ENCODE results near the gene ITPA. TPM values are rescaled to one million over a fixed set of nuclear protein-coding genes. Genes with fewer than 3 reads are reported as not detected.

ITPA gene
- total and polyA plus RNA-seq, 2 of the 13 experiments (the other 11 are each of a cell fraction or from before 2014, with no cell fraction given) = 60.1 to 103 TPM

GRCh38 chr20:3209257-3209945 lies at the start of gene ITPA (continued):
- peak; percentile 94 for TF ChIP-seq GATAD1 (CRISPR knock-in tag; IDR thresholded peaks at IDR 0.05)
- TF ChIP-seq TERF1 (CRISPR knock-in tag; IDR thresholded peaks at IDR 0.05) = no peak
- peak; percentile 62 for TF ChIP-seq ZNF609 (CRISPR knock-in tag; IDR thresholded peaks at IDR 0.05; ENCODE audit: borderline replicate concordance)
- TF ChIP-seq ZBTB46 (CRISPR knock-in tag; IDR thresholded peaks at IDR 0.05; ENCODE audit: borderline replicate concordance) = 0 out of 2 replicates have a peak, but pooled peaks have one; percentile 76
- TF ChIP-seq ZBTB38 (CRISPR knock-in tag; IDR thresholded peaks at IDR 0.05) = peak; percentile 74; the same call in 1 of the 2 replicates
- TF ChIP-seq ARHGAP35 (CRISPR knock-in tag; IDR thresholded peaks at IDR 0.05; ENCODE audit: borderline replicate concordance) = peak; percentile 68; the same call in 1 of the 2 replicates
- TF ChIP-seq EHMT2 (IDR thresholded peaks at IDR 0.05; ENCODE audit: borderline replicate concordance, low read depth, low read length) = no peak
- TF ChIP-seq ZNF354B (CRISPR knock-in tag; IDR thresholded peaks at IDR 0.05) = peak; percentile 84; the same call in 1 of the 2 replicates
- TF ChIP-seq ZNF570 (CRISPR knock-in tag; IDR thresholded peaks at IDR 0.05; ENCODE audit: borderline replicate concordance) = no peak
- no peak for TF ChIP-seq ZNF781 (CRISPR knock-in tag; IDR thresholded peaks at IDR 0.05; ENCODE audit: borderline replicate concordance, not compliant biosample characterization)
- no peak for TF ChIP-seq ATM (IDR thresholded peaks at IDR 0.05; ENCODE audit: borderline replicate concordance)
- no peak for TF ChIP-seq SCMH1 (CRISPR knock-in tag; IDR thresholded peaks at IDR 0.05; ENCODE audit: borderline replicate concordance)
- TF ChIP-seq ZNF713 (CRISPR knock-in tag; IDR thresholded peaks at IDR 0.05) = peak; percentile 98; the same call in 1 of the 2 replicates
- peak; percentile 71; the same call in 1 of the 2 replicates for TF ChIP-seq ZNF317 (CRISPR knock-in tag; IDR thresholded peaks at IDR 0.05)
- no peak for TF ChIP-seq NFE2L1 (CRISPR knock-in tag; IDR thresholded peaks at IDR 0.05; ENCODE audit: borderline replicate concordance)
- TF ChIP-seq ATF2 (CRISPR knock-in tag; IDR thresholded peaks at IDR 0.05) = peak; percentile 60; the same call in 1 of the 2 replicates
- TF ChIP-seq ZNF274 (CRISPR knock-in tag; IDR thresholded peaks at IDR 0.05) = peak; percentile 87
- no peak for TF ChIP-seq ZNF30 (CRISPR knock-in tag; IDR thresholded peaks at IDR 0.05)
- peak; percentile 72; the same call in 1 of the 2 replicates for TF ChIP-seq ZNF225 (CRISPR knock-in tag; IDR thresholded peaks at IDR 0.05)
- no peak for TF ChIP-seq ZNF292 (CRISPR knock-in tag; IDR thresholded peaks at IDR 0.05; ENCODE audit: borderline replicate concordance, low read depth)

Data from HepG2 (cell line).